HEK293 (cell line): ENCODE data around the gene ARHGAP28.

Experiments
- HOXD13 ChIP-seq: sonication (generic); formaldehyde crosslinking; IDR thresholded peaks from 2 replicates; pipeline ENCODE4 v1.8.0; 2022; ENCODE audit warnings: missing genetic modification reagents, borderline replicate concordance
- TCF7L2 ChIP-seq: IDR thresholded peaks from 2 replicates; pipeline ENCODE4 v1.6.1; 2011; ENCODE audit warnings: low read depth, mild to moderate bottlenecking, inconsistent platforms, low read length, moderate library complexity, borderline replicate concordance
- YY1 ChIP-seq: fragments of 450-650 bp; formaldehyde crosslinking; IDR thresholded peaks from 2 replicates; pipeline ENCODE4 v1.5.1; 2018; ENCODE audit warnings: missing biosample characterization, missing genetic modification characterization
- ZNF302 ChIP-seq: fragments of 450-650 bp; formaldehyde crosslinking; IDR thresholded peaks from 2 replicates; pipeline ENCODE4 v1.5.1; 2016; ENCODE audit warnings: missing biosample characterization, missing genetic modification characterization, low read depth
- ZNF530 ChIP-seq: fragments of 450-650 bp; formaldehyde crosslinking; IDR thresholded peaks from 2 replicates; pipeline ENCODE4 v1.5.1; 2016; ENCODE audit warnings: low read depth, missing biosample characterization, missing genetic modification characterization
- TF ChIP-seq, protein P1 (sequence below): fragments of 450-650 bp; formaldehyde crosslinking; IDR thresholded peaks from 2 replicates; pipeline ENCODE4 v1.5.1; 2016; ENCODE audit warnings: missing biosample characterization, missing genetic modification characterization

DNA sequence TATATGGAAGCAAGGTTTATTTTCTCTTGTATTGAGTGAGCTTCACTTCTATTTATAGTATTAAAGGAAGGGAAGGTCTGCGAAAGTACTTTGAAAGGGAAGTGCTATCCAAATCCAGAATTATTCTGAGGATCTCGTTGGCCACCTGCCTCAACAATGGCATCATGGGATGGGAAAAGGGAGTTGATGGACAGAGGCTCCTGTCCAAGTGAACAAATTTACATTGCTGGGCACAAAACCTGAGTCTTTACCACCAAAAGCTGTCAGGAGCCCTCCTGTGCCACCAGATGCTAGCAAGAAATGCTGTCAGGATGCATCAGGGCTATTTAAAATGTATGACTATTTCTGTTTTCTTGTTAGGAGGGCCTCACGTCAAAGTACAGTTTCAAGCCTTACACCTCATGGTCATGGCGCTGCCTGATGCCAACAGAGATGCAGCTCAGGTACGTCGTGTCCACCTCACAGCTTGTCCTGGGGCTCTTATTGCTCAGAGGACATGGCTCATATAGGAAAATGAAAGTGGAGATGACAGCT lies 157.3 kb downstream of the ARHGAP28 start:
- TF ChIP-seq, protein P1, sequence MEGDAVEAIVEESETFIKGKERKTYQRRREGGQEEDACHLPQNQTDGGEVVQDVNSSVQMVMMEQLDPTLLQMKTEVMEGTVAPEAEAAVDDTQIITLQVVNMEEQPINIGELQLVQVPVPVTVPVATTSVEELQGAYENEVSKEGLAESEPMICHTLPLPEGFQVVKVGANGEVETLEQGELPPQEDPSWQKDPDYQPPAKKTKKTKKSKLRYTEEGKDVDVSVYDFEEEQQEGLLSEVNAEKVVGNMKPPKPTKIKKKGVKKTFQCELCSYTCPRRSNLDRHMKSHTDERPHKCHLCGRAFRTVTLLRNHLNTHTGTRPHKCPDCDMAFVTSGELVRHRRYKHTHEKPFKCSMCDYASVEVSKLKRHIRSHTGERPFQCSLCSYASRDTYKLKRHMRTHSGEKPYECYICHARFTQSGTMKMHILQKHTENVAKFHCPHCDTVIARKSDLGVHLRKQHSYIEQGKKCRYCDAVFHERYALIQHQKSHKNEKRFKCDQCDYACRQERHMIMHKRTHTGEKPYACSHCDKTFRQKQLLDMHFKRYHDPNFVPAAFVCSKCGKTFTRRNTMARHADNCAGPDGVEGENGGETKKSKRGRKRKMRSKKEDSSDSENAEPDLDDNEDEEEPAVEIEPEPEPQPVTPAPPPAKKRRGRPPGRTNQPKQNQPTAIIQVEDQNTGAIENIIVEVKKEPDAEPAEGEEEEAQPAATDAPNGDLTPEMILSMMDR = no peak
- TF ChIP-seq ZNF530 (no peak), TCF7L2 (no peak), ZNF302 (tag by site-specific recombination) (no peak), HOXD13 (CRISPR knock-in tag) (no peak), YY1 (tag by site-specific recombination) (no peak)
